Stimulated activated effector memory CD8-positive, alpha-beta T cell treated with anti-CD3 and anti-CD28 coated beads, Interleukin-12 subunit alpha, Interleukin-12 subunit beta, amount 100 ng/mL, for 72 hours (primary cell): ENCODE measurements around the gene PALLD.
"Not testable (repeated sequence)": the region's sequence is repeated elsewhere in the genome, so short reads cannot be mapped to it uniquely, and the experiment has no call there.

Experiments
- ATAC-seq: fragments of 150-1000 bp; cut with Tn5 transposase; 2 replicates; pipeline ENCODE4 v1.10.0; 2021
- DNase-seq, 2 donors: peaks; one replicate each; pipeline ENCODE4 v3.0.0; 2021 to 2022; ENCODE audit warnings: low spot score in 2 of 2
- H3K27ac Mint-ChIP-seq: one replicate; pipeline ENCODE4 v1.8.0; 2022; ENCODE audit warnings: mild to moderate bottlenecking, mixed read lengths
- H3K36me3 Mint-ChIP-seq: one replicate; pipeline ENCODE4 v1.8.0; 2022; ENCODE audit warnings: mild to moderate bottlenecking, mixed read lengths
- H3K4me1 Mint-ChIP-seq: one replicate; pipeline ENCODE4 v1.8.0; 2022; ENCODE audit warnings: mixed read lengths
- H3K4me3 Mint-ChIP-seq: one replicate; pipeline ENCODE4 v1.8.0; 2022; ENCODE audit warnings: mild to moderate bottlenecking, mixed read lengths
- H3K9me3 Mint-ChIP-seq: one replicate; pipeline ENCODE4 v1.8.0; 2022; ENCODE audit warnings: mixed read lengths

PALLD gene

DNA sequence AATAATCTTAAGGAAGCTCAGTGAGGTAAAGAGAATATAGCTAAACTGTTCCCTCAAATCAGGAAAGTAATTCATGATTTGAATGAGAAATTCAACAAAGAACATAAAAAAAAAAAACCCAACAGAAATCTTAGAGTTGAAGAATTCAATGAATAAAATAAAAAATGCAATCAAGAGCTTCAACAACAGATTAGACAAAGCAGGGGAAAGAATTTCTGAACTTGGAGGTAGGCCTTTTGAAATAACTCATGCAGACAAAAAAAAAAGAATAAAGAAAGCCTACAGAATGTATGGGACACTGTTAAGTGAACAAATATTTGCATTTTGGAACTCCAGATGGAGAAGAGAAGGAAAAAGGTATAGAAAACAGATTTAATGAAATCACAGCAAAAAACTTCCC lies 435.3 kb downstream of the PALLD start:
- Mint-ChIP-seq H3K4me1 (no peaks in the 10 kb centered on the region), H3K36me3 (no peaks in the 10 kb centered on the region), H3K27ac (no peak overlapping the region), H3K4me3 (no peak overlapping the region), H3K9me3 (peaks cover 24% of the 10 kb centered on the region)
- DNase-seq: no peak
- ATAC-seq: no peak

- Mint-ChIP-seq H3K4me1 (no peaks in the 10 kb centered on the region), H3K36me3 (no peaks in the 10 kb centered on the region), H3K9me3 (peaks cover 30% of the 10 kb centered on the region), H3K27ac (no peak overlapping the region), H3K4me3 (no peak overlapping the region)
- ATAC-seq (no peak), DNase-seq (no peak)
Observed at GRCh38 chr4:168933423-168933822, 436.6 kb downstream of the PALLD start.

DNA sequence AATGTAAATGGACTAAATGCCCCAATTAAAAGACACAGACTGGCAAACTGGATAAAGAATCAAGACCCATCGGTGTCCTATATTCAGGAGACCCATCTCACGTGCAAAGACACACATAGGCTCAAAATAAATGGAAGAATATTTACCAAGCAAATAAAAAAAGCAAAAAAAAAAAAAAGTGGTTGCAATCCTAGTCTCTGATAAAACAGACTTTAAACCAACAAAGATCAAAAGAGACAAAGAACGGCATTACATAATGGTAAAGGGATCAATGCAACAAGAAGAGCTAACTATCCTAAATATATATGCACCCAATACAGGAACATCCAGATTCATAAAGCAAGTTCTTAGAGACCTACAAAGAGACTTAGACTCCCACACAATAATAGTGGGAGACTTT lies 440.6 kb downstream of the PALLD start:
- H3K27ac Mint-ChIP-seq, H3K36me3 Mint-ChIP-seq, H3K4me1 Mint-ChIP-seq, DNase-seq, H3K4me3 Mint-ChIP-seq, ATAC-seq: not testable (repeated sequence)
- peaks cover 21% of the 10 kb centered on the region for H3K9me3 Mint-ChIP-seq

GRCh38 chr4:168942985-168943384 lies 446.1 kb downstream of the PALLD start:
- ATAC-seq: no peak
- H3K9me3 Mint-ChIP-seq: peaks cover 5% of the 10 kb centered on the region
- H3K4me3 Mint-ChIP-seq: no peak overlapping the region

DNA sequence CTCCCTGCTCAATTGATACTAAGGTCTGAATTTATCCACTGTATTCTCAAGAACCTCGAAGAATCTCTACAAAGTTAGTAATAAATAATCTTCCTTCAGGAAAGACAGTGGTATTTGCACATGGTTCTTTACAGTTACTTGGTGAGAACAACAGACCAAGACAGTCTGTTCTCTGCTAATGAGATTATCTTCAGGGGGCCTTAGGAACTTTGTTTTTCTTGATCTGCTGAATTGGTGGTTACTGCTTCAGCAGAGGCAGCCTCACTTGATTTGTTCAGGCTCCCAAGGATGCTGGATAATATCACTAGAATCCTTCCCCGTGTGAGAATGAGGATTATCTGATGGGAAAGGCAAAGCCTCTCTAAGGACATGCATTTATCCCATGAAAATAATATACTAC lies 448.4 kb downstream of the PALLD start:
- Mint-ChIP-seq H3K36me3 (no peaks in the 10 kb centered on the region), H3K27ac (no peak overlapping the region), H3K4me3 (no peak overlapping the region), H3K9me3 (peaks cover 4% of the 10 kb centered on the region), H3K4me1 (no peaks in the 10 kb centered on the region)
- no peak for ATAC-seq
- DNase-seq: no peak

More at GRCh38 chr4:168942985-168943384, 446.1 kb downstream of the PALLD start:
- DNase-seq: no peak
- H3K4me1 Mint-ChIP-seq: no peaks in the 10 kb centered on the region
- H3K27ac Mint-ChIP-seq: no peak overlapping the region
- H3K36me3 Mint-ChIP-seq: no peaks in the 10 kb centered on the region

GRCh38 chr4:168952821-168953246 lies 456.0 kb downstream of the PALLD start:
- not testable (repeated sequence) for H3K4me3 Mint-ChIP-seq, H3K4me1 Mint-ChIP-seq, H3K36me3 Mint-ChIP-seq, H3K9me3 Mint-ChIP-seq, ATAC-seq, DNase-seq, H3K27ac Mint-ChIP-seq

DNA sequence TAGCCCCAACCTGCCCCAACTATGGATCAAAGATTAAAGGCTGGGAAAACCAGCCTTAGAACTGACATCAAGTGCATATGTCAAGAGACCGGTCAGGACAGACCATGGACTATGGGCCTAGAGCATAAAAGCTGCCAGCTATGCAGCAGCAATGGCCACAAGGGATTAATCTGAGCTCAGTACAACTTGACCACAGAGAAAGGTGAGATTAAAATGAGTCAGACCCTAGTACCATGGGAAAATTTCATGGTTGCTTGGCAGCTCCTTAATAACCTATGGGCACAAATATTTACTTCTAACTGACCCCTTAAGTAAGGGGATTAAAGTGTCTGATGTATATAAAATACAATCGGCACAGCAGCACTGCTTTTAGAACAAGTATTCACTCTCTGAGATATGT lies 458.8 kb downstream of the PALLD start:
- Mint-ChIP-seq H3K36me3 (no peaks in the 10 kb centered on the region), H3K4me1 (no peaks in the 10 kb centered on the region), H3K27ac (no peak overlapping the region), H3K9me3 (peaks cover 2% of the 10 kb centered on the region), H3K4me3 (no peak overlapping the region)
- DNase-seq (no peak), ATAC-seq (no peak)

- no peak overlapping the region for H3K27ac Mint-ChIP-seq
Observed at GRCh38 chr4:168960716-168961115, 463.9 kb downstream of the PALLD start.

GRCh38 chr4:168972596-168972995 lies 475.7 kb downstream of the PALLD start:
- H3K27ac Mint-ChIP-seq: no peak overlapping the region
- H3K36me3 Mint-ChIP-seq: no peaks in the 10 kb centered on the region
- DNase-seq (no peak), ATAC-seq (no peak)
- no peak overlapping the region for H3K4me3 Mint-ChIP-seq
- peaks cover 27% of the 10 kb centered on the region for H3K9me3 Mint-ChIP-seq
- H3K4me1 Mint-ChIP-seq: no peaks in the 10 kb centered on the region

More at GRCh38 chr4:168960716-168961115, 463.9 kb downstream of the PALLD start:
- Mint-ChIP-seq H3K4me3 (no peak overlapping the region), H3K9me3 (no peaks in the 10 kb centered on the region), H3K4me1 (no peaks in the 10 kb centered on the region), H3K36me3 (no peaks in the 10 kb centered on the region)
- no peak for DNase-seq
- ATAC-seq: no peak
